HCT116 (cell line): ENCODE data around the gene FBXL7. TPM values are rescaled to one million over a fixed set of nuclear protein-coding genes. Genes with fewer than 3 reads are reported as not detected.

ENCODE experiments used
- ATAC-seq: fragments of 200-7000 bp; cut with Tn5 transposase; 2 replicates; pipeline ENCODE4 v1.9.1; 2020; ENCODE audit warnings: mild to moderate bottlenecking, moderate library complexity
- BruUV-seq: library from RNA; stranded (reverse); fragments of 400-500 nt; replicated peaks from 2 replicates; lab custom pipeline; 2021; lab: Mats Ljungman, UMichigan
- CTCF ChIA-PET: fragments of 300-600 bp; sonication (Branson Sonifier 250); formaldehyde crosslinking; loops from one replicate; lab custom pipeline; 2021; ENCODE audit warnings: antibody characterized with exemption; lab: Charles Lee
- POLR2A ChIA-PET: fragments of 300-600, 350-600 bp; sonication (Branson Sonifier 250); formaldehyde crosslinking; loops from one replicate; lab custom pipeline; 2021; ENCODE audit warnings: antibody characterized with exemption; lab: Charles Lee
- RAD21 ChIA-PET, 2 experiments: fragments of 300-600 bp; sonication (Branson Sonifier 250); formaldehyde crosslinking; loops; one replicate each; lab custom pipeline; 2023; ENCODE audit warnings: low total read pairs in 2 of 2; ENCODE audit not compliant: uncharacterized antibody in 2 of 2, unreplicated experiment in 2 of 2, low non-redundant PET in 1 of 2; lab: Charles Lee
- DNase-seq: peaks from one replicate; pipeline ENCODE4 v3.0.0-alpha.2; 2010; ENCODE audit warnings: low read depth, low spot score
- H2AFZ ChIP-seq: fragments of 200-600 bp; shearing (Covaris generic), sonication (generic); 2 replicates; pipeline ENCODE4 v1.6.1; 2017; ENCODE audit warnings: low read depth, mixed run types, mixed read lengths, antibody characterized with exemption, low read length; ENCODE audit not compliant: poor library complexity, severe bottlenecking
- H3K27ac ChIP-seq: 2 replicates; pipeline ENCODE4 v1.5.1; 2012; ENCODE audit warnings: low read depth, low read length
- H3K27me3 ChIP-seq: fragments of 200-600 bp; sonication (generic); 2 replicates; pipeline ENCODE4 v1.6.1; 2016; ENCODE audit warnings: mixed run types, low read length, mixed read lengths; ENCODE audit not compliant: insufficient read depth
- H3K36me3 ChIP-seq, 2 experiments: fragments of 200-500 bp in 1 of 2; fragments of 200-600 bp in 1 of 2; sonication (Bioruptor generic) in 1 of 2; sonication (generic) in 1 of 2; 2 replicates each; pipeline versions ENCODE4 v1.5.1 to v1.6.1; 2014 to 2016; ENCODE audit warnings: low read length in 2 of 2, inconsistent platforms in 1 of 2, mixed read lengths in 1 of 2, mixed run types in 1 of 2; ENCODE audit not compliant: insufficient read depth in 2 of 2, control insufficient read depth in 1 of 2
- H3K4me1 ChIP-seq, 2 experiments: fragments of 200-600 bp in 1 of 2; sonication (generic) in 1 of 2; 2 replicates each; pipeline versions ENCODE4 v1.5.1 to v1.6.1; 2012 to 2017; ENCODE audit warnings: low read length in 2 of 2, inconsistent platforms in 1 of 2, mild to moderate bottlenecking in 1 of 2, mixed read lengths in 1 of 2, mixed run types in 1 of 2, moderate library complexity in 1 of 2; ENCODE audit not compliant: insufficient read depth in 2 of 2, control insufficient read depth in 1 of 2
- H3K4me2 ChIP-seq: fragments of 200-600 bp; sonication (generic); 2 replicates; pipeline ENCODE4 v1.6.1; 2017; ENCODE audit warnings: mixed run types, low read length, mixed read lengths
- H3K4me3 ChIP-seq, 2 experiments: fragments of 200-600 bp in 1 of 2; sonication (generic) in 1 of 2; replicated peaks in 1 of 2; 2 replicates each; pipeline ENCODE4 v1.5.1; 2011 to 2016; ENCODE audit warnings: low read length in 2 of 2, control low read depth in 1 of 2, low read depth in 1 of 2, mild to moderate bottlenecking in 1 of 2, mixed read lengths in 1 of 2, mixed run types in 1 of 2
- H3K79me2 ChIP-seq: fragments of 200-600 bp; sonication (generic); 2 replicates; pipeline ENCODE4 v1.6.1; 2017; ENCODE audit warnings: mild to moderate bottlenecking, mixed run types, low read length, moderate library complexity, mixed read lengths; ENCODE audit not compliant: insufficient read depth
- H3K9ac ChIP-seq: fragments of 200-600 bp; sonication (generic); 2 replicates; pipeline ENCODE4 v1.6.1; 2016; ENCODE audit warnings: low read length, mixed read lengths
- H3K9me2 ChIP-seq: fragments of 200-600 bp; sonication (generic), shearing (Covaris generic); 2 replicates; pipeline ENCODE4 v1.6.1; 2017; ENCODE audit warnings: mixed run types, mild to moderate bottlenecking, moderate library complexity; ENCODE audit not compliant: insufficient read depth
- H3K9me3 ChIP-seq, 2 experiments: fragments of 200-500 bp in 1 of 2; fragments of 200-600 bp in 1 of 2; sonication (Bioruptor generic) in 1 of 2; sonication (generic) in 1 of 2; 2 replicates each; pipeline ENCODE4 v1.6.1; 2014 to 2017; ENCODE audit warnings: low read length in 2 of 2, mixed read lengths in 2 of 2, inconsistent platforms in 1 of 2, low read depth in 1 of 2, mild to moderate bottlenecking in 1 of 2, mixed run types in 1 of 2, moderate library complexity in 1 of 2; ENCODE audit not compliant: control insufficient read depth in 1 of 2, insufficient read depth in 1 of 2
- H4K20me1 ChIP-seq: fragments of 200-600 bp; sonication (generic), shearing (Covaris generic); 2 replicates; pipeline ENCODE4 v1.6.1; 2017; ENCODE audit warnings: mixed run types, mild to moderate bottlenecking, moderate library complexity; ENCODE audit not compliant: insufficient read depth
- CBX3 ChIP-seq: IDR thresholded peaks from 2 replicates; pipeline ENCODE4 v1.6.1; 2012; ENCODE audit warnings: low read depth
- CTCF ChIP-seq, 3 experiments: fragments of 200-600 bp in 1 of 3; sonication (generic) in 1 of 3; IDR thresholded peaks in 2 of 3; conservative IDR thresholded peaks in 1 of 3; 2 replicates each; pipeline ENCODE4 v1.5.1; 2012 to 2017; ENCODE audit warnings: low read depth in 2 of 3, low read length in 2 of 3, antibody characterized with exemption in 1 of 3, borderline replicate concordance in 1 of 3, control low read depth in 1 of 3, mild to moderate bottlenecking in 1 of 3, mixed read lengths in 1 of 3, mixed run types in 1 of 3, moderate library complexity in 1 of 3; ENCODE audit not compliant: insufficient read depth in 1 of 3
- EZH2 ChIP-seq: fragments of 200-600 bp; sonication (generic); IDR thresholded peaks from 2 replicates; pipeline ENCODE4 v1.6.1; 2017; ENCODE audit warnings: antibody characterized with exemption, mixed run types
- EZH2phosphoT487 ChIP-seq: fragments of 200-600 bp; IDR thresholded peaks from 2 replicates; pipeline ENCODE4 v1.6.1; 2018; ENCODE audit warnings: antibody characterized with exemption, borderline replicate concordance
- FOSL1 ChIP-seq: IDR thresholded peaks from 2 replicates; pipeline ENCODE4 v1.6.1; 2012; ENCODE audit warnings: low read depth
- POLR2A ChIP-seq: IDR thresholded peaks from 2 replicates; pipeline ENCODE4 v1.7.0; 2011; ENCODE audit warnings: borderline replicate concordance; ENCODE audit not compliant: insufficient read depth, insufficient read length; ENCODE audit errors: extremely low read depth
- REST ChIP-seq: IDR thresholded peaks from 2 replicates; pipeline ENCODE4 v1.6.1; 2012; ENCODE audit warnings: low read depth
- SIN3A ChIP-seq: IDR thresholded peaks from 2 replicates; pipeline ENCODE4 v1.6.1; 2012; ENCODE audit warnings: low read depth
- SP1 ChIP-seq: IDR thresholded peaks from 2 replicates; pipeline ENCODE4 v1.6.1; 2012; ENCODE audit warnings: low read depth
- TCF7L2 ChIP-seq: IDR thresholded peaks from 2 replicates; pipeline ENCODE4 v1.7.0; 2011; ENCODE audit warnings: borderline replicate concordance, inconsistent platforms; ENCODE audit not compliant: insufficient read depth, insufficient read length; ENCODE audit errors: extremely low read depth
- YY1 ChIP-seq: IDR thresholded peaks from 2 replicates; pipeline ENCODE4 v1.6.1; 2011; ENCODE audit warnings: low read length, low read depth, moderate library complexity, mild to moderate bottlenecking; ENCODE audit not compliant: insufficient replicate concordance; ENCODE audit errors: extremely low read depth
- ZFX ChIP-seq: fragments of 450-650 bp; IDR thresholded peaks from 2 replicates; pipeline ENCODE4 v1.6.1; 2017
- intact Hi-C: fragments of 100-400 bp; cut with micrococcal nuclease; formaldehyde crosslinking; loops from 2 replicates; pipeline ENCODE4 v1.10.0; 2022
- total RNA-seq: library from RNA; stranded (reverse); gene quantifications from one replicate; pipeline ENCODE4 v1.2.1, GENCODE V29; 2021; ENCODE audit not compliant: unreplicated experiment

Gene FBXL7
- total RNA-seq, 1 experiment from 2014 or later: 0.05 TPM

DNA sequence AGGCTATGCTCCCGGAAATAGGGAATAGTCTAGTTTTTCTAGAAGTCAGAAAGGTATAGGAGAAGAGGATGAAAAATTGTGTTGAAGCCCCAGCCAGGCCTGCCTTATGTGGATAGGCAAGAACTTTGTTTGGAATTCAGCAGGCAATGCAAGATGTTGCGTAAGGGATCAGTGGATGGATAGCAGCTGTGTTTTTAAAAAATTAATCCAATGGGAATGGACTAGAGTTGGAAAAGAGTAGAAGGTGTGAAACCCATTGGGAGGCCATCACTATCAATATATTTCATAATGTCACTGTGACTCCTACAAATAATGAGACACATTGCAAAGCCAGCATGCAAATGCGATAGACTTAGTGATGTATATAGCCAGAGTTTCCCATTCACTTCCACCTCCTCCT is 397.7 kb downstream of the FBXL7 start:
- POLR2A ChIA-PET: no interaction called here
- CTCF ChIA-PET: no interaction called here
- Histone ChIP-seq H3K4me3 (no peak overlapping the region), H3K36me3 (no peaks in the 10 kb centered on the region), H3K9me3 (peaks cover 3 to 29% of the 10 kb centered on the region in 2 experiments; a peak in 2 of 4 replicates), H3K27ac (no peak overlapping the region), H2AFZ (no peak overlapping the region), H3K79me2 (no peaks in the 10 kb centered on the region), H4K20me1 (no peaks in the 10 kb centered on the region), H3K9me2 (no peaks in the 10 kb centered on the region), H3K4me2 (no peak overlapping the region), H3K27me3 (no peaks in the 10 kb centered on the region), H3K4me1 (no peaks in the 10 kb centered on the region), H3K9ac (no peak overlapping the region)
- intact Hi-C loops: no loop called here
- no TSS peak for BruUV-seq
- no peak for DNase-seq
- no peak for ATAC-seq
- TF ChIP-seq EZH2 (no peak), CTCF (IDR thresholded peaks at IDR 0.05 in 2 of 3, conservative IDR thresholded peaks at IDR 0.05 in 1 of 3; ENCODE audit: borderline replicate concordance in 1 of 3, insufficient read depth in 1 of 3, low read depth in 2 of 3, low read length in 2 of 3) (no peak), FOSL1 (no peak), EZH2phosphoT487 (no peak), SIN3A (no peak), CBX3 (no peak), REST (no peak), TCF7L2 (no peak), SP1 (no peak), ZFX (no peak), POLR2A (no peak), YY1 (no peak)
- RAD21 ChIA-PET: no interaction called here
